ENCODE data around the gene AP2S1.

DNA sequence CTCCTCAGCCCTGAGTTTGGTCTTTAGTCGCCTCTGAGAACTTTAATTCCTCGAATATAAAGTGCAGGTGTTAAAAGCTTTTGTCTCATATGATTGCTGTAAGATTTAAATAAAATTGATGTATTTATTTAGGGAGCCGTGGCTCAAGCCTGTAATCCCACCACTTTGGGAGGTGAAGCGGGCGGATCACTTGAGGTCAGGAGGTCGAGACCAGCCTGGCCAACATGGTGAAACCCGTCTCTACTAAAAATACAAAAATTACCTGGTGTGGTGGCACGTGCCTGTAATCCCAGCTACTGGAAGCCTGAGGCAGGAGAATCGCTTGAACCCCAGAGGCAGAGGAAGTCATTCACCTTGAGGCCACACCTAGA, 61.7 kb downstream of the AP2S1 start:
- TF ChIP-seq POLR2A (IDR thresholded peaks at IDR 0.05; ENCODE audit: control extremely low read depth in 1 of 2, low read depth in 2 of 2, low read length in 2 of 2) (no peak), SIN3A (conservative IDR thresholded peaks at IDR 0.05 in 1 of 2, IDR thresholded peaks at IDR 0.05 in 1 of 2; ENCODE audit: low read depth in 1 of 2, low read length in 2 of 2) (no peak), POLR2AphosphoS5 (IDR thresholded peaks at IDR 0.05; ENCODE audit: low read depth, low read length) (no peak), CHD2 (IDR thresholded peaks at IDR 0.05; ENCODE audit: low read length) (no peak), CTCF (IDR thresholded peaks at IDR 0.05; ENCODE audit: control extremely low read depth in 1 of 3, insufficient read depth in 1 of 3, low read depth in 1 of 3, low read length in 3 of 3) (no peak), SP2 (IDR thresholded peaks at IDR 0.05; ENCODE audit: low read length) (no peak), SUZ12 (IDR thresholded peaks at IDR 0.05; ENCODE audit: low read length) (no peak), FOSL1 (IDR thresholded peaks at IDR 0.05; ENCODE audit: insufficient read depth, low read depth, low read length) (no peak), TEAD4 (IDR thresholded peaks at IDR 0.05; ENCODE audit: low read depth, low read length) (no peak), TAF1 (IDR thresholded peaks at IDR 0.05; ENCODE audit: low read depth, low read length) (no peak), TBP (IDR thresholded peaks at IDR 0.05; ENCODE audit: low read depth, low read length) (no peak), HDAC2 (IDR thresholded peaks at IDR 0.05; ENCODE audit: borderline replicate concordance in 1 of 2, low read depth in 2 of 2, low read length in 2 of 2) (no peak), ZNF274 (IDR thresholded peaks at IDR 0.05; ENCODE audit: borderline replicate concordance, extremely low read depth, low read length) (no peak), POU5F1 (IDR thresholded peaks at IDR 0.05; ENCODE audit: low read depth, low read length) (no peak)

All from H1 (cell line).